Lung (tissue), 12 donors: Measurements from ENCODE around the gene DNAH3. TPM values are rescaled to one million over a fixed set of nuclear protein-coding genes. Genes with fewer than 3 reads are reported as not detected.

Experiments
- ATAC-seq: fragments of 200-7000 bp; cut with Tn5 transposase; one replicate; pipeline ENCODE4 v1.9.1; 2020; ENCODE audit warnings: moderate number of reproducible peaks; ENCODE audit not compliant: insufficient read depth, low FRiP score
- DNase-seq, 3 donors: peaks; one replicate each; pipeline ENCODE4 v3.0.0-alpha.2; 2013 to 2017
- H3K27ac ChIP-seq, 2 donors: one replicate each; pipeline ENCODE4 v1.5.1; 2013; ENCODE audit warnings: mild to moderate bottlenecking in 2 of 2, moderate library complexity in 2 of 2, control low read depth in 1 of 2, inconsistent platforms in 1 of 2, low read depth in 1 of 2, low read length in 1 of 2
- H3K27me3 ChIP-seq, 3 donors: one replicate each; pipeline ENCODE4 v1.5.1; 2013; ENCODE audit warnings: low read length in 2 of 3; ENCODE audit not compliant: control insufficient read depth in 3 of 3, insufficient read depth in 3 of 3
- H3K36me3 ChIP-seq, 4 donors: one replicate each; pipeline ENCODE4 v1.5.1; 2013; ENCODE audit warnings: low read length in 4 of 4, mild to moderate bottlenecking in 1 of 4, moderate library complexity in 1 of 4; ENCODE audit not compliant: control insufficient read depth in 4 of 4, insufficient read depth in 4 of 4
- H3K4me1 ChIP-seq, 5 donors: one replicate each; pipeline ENCODE4 v1.5.1; 2013; ENCODE audit warnings: low read length in 5 of 5, mild to moderate bottlenecking in 2 of 5, moderate library complexity in 1 of 5; ENCODE audit not compliant: control insufficient read depth in 5 of 5, insufficient read depth in 5 of 5
- H3K4me3 ChIP-seq: one replicate; pipeline ENCODE4 v1.5.1; 2013; ENCODE audit warnings: mild to moderate bottlenecking, control low read depth, moderate library complexity
- H3K9ac ChIP-seq, 2 donors: one replicate each; pipeline ENCODE4 v1.5.1; 2013; ENCODE audit warnings: low read length in 2 of 2, control low read depth in 1 of 2; ENCODE audit not compliant: insufficient read depth in 1 of 2
- H3K9me3 ChIP-seq, 4 donors: one replicate each; pipeline ENCODE4 v1.5.1; 2013; ENCODE audit warnings: low read length in 3 of 4, mild to moderate bottlenecking in 1 of 4, moderate library complexity in 1 of 4; ENCODE audit not compliant: control insufficient read depth in 4 of 4, insufficient read depth in 3 of 4
- WGBS, 2 donors: extraction: QIAGEN DNeasy Blood & Tissue Kit; methylation state at CpG; one replicate each; pipeline ENCODE4 v1.1.7; 2013; 5-methylcytosine and 5-hydroxymethylcytosine counted together
- polyA plus RNA-seq, 2 donors: library from polyadenylated mRNA; stranded (reverse); fragments of 200-250 nt; gene quantifications; one replicate each; pipeline ENCODE4 v1.2.1, GENCODE V29; 2013
- total RNA-seq, 2 donors: library from RNA; depleted of rRNA in 1 of 2; stranded (reverse); fragments of >200 nt in 1 of 2; gene quantifications; one replicate each; pipeline ENCODE4 v1.2.1, GENCODE V29; 2014 to 2021
- TF ChIP-seq, protein P1 (sequence below): IDR thresholded peaks from 2 replicates; pipeline ENCODE4 v1.5.1; 2012; ENCODE audit warnings: mild to moderate bottlenecking; ENCODE audit errors: control extremely low read depth, extremely low read depth
- donor health status: control.
- donor health status: control.
- donor health status: Bipolar disorder and iron deficiency.
- donor health status: healthy.
- donor health status: DM: yes; HTN: yes; CAD: no.

Gene DNAH3
- total and polyA plus RNA-seq, 4 donors = 1.0 to 24.1 (median 12.8) TPM

DNA sequence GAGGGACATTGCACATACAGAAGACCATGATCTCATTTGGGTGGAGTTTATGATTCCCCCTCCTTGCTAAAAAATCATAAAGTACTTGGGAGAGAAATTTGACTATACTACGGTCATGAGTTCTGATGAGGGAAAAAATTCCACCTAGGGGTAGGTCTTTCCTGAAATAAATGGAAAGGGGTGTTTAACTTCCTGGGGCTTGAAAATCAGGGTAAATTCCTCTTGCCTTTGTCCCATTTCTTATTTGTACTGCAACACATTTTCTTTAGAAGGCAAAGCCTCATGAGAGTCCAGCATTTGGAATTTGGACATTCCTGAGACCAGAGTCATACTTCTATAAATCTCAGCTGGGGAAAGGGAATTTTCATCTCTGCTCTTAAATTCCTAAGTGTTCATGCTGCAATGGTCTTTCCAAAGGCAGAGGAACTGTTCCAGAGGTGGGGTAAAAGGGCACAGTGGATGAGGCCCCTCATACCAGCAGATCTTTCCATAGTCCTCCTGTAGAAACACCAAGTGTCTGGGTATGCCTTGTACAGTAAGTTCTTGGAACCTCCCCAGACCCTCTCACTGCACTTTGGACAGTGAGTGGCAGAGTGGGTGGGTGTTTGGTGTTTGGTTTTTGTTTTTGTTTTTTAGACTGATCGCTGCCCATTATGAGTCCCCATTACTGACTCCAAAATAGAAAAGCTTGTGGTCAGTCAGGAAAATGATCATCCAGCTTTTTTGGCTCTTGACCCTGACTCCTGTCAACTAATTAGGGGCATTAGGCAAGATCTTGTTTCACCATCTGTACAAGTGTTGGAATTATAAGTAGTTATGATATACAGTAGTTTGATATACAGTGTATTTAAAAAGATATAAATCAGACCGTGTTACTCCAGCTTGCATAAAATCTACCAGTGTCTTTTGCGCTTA, 244.0 kb downstream of the DNAH3 start:
- TF ChIP-seq, protein P1, sequence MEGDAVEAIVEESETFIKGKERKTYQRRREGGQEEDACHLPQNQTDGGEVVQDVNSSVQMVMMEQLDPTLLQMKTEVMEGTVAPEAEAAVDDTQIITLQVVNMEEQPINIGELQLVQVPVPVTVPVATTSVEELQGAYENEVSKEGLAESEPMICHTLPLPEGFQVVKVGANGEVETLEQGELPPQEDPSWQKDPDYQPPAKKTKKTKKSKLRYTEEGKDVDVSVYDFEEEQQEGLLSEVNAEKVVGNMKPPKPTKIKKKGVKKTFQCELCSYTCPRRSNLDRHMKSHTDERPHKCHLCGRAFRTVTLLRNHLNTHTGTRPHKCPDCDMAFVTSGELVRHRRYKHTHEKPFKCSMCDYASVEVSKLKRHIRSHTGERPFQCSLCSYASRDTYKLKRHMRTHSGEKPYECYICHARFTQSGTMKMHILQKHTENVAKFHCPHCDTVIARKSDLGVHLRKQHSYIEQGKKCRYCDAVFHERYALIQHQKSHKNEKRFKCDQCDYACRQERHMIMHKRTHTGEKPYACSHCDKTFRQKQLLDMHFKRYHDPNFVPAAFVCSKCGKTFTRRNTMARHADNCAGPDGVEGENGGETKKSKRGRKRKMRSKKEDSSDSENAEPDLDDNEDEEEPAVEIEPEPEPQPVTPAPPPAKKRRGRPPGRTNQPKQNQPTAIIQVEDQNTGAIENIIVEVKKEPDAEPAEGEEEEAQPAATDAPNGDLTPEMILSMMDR = no peak
- 73 to 81% methylated on average over 4 of the region's 4 CpGs for WGBS, 2 donors
- Histone ChIP-seq H3K27me3 (no peaks in the 10 kb centered on the region), H3K9ac (peak overlapping the region in 1 of 2 donors; percentile 40), H3K4me3 (no peak overlapping the region), H3K36me3 (no peaks in the 10 kb centered on the region), H3K9me3 (no peaks in the 10 kb centered on the region), H3K4me1 (peaks cover 5 to 50% (median 17%) of the 10 kb centered on the region in 5 donors), H3K27ac (peak overlapping the region; percentile 82 to 83)
- DNase-seq (peak in 2 of 3 donors; percentile 46 to 52), ATAC-seq (no peak)

DNA sequence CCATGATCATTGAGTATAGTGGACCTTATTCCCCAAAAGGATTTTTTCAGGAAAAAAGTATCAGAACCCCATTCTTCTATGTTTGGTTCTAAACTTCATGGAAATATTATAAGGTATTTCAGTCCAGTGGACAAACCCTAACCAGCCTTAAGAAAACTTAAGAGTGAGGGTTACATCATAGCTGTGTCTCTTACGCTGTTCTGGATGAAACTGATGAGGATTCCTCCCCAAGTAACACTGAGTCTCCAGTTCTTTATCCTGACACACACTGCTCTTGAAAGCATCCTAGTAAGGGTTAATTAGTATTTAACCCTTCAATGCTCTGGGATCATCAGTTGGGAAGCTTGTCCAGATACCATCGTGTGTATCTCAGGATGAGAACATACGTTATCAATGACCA, 245.1 kb downstream of the DNAH3 start:
- Histone ChIP-seq H3K27me3 (no peaks in the 10 kb centered on the region), H3K27ac (peak overlapping the region; percentile 66 to 83), H3K4me3 (no peak overlapping the region), H3K4me1 (peaks cover 5 to 50% (median 17%) of the 10 kb centered on the region in 5 donors), H3K9me3 (no peaks in the 10 kb centered on the region), H3K36me3 (no peaks in the 10 kb centered on the region), H3K9ac (no peak overlapping the region)
- TF ChIP-seq, protein P1 = no peak
- DNase-seq (no peak), ATAC-seq (no peak)
- WGBS, 2 donors = 62 to 72% methylated on average over 3 of the region's 3 CpGs

DNA sequence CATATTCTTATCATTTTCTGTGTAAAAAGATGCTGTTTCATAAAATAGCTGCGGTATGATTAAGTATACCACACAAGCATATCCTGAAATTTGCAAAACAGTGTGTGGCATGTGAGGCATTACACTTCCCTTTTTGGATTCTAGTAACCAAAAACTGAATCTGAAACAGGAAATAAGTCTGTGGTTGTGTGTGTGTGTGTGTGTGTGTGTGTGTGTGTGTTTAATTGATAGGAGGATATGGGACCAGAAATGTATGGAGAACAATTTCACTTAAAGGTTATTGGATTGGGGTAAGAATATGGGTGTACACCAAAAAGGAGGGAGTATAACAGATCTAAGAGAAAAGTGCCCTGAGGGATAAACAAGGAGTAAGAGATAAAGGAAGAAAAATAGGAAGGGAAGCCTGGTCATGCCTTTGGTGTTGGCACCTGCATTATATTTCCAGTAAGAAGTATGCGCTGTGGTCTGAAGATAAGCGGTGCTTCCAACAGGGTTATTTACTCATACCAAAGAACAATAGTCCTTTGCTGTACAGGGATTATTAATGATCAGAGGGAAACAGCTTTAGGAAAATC, 246.1 kb downstream of the DNAH3 start:
- H3K4me3 ChIP-seq = no peak overlapping the region

More for the DNA sequence above, 246.1 kb downstream of the DNAH3 start:
- H3K9me3 ChIP-seq = no peaks in the 10 kb centered on the region
- H3K9ac ChIP-seq = no peak overlapping the region
- ATAC-seq (no peak), DNase-seq (peak in 2 of 3 donors; percentile 34 to 41)
- H3K27ac ChIP-seq = peak overlapping the region in 1 of 2 donors; percentile 66
- H3K27me3 ChIP-seq = no peaks in the 10 kb centered on the region
- H3K36me3 ChIP-seq = no peaks in the 10 kb centered on the region
- TF ChIP-seq, protein P1 = no peak
- WGBS, 2 donors = 6 to 21% methylated on average over 3 of the region's 3 CpGs
- peaks cover 5 to 47% (median 17%) of the 10 kb centered on the region in 5 donors for H3K4me1 ChIP-seq
